Stomach (tissue), 4 donors: ENCODE results near the gene CACNA1E.

Experiments
- CTCF ChIP-seq, 7 experiments: fragments of 450-650 bp in 4 of 7; fragments of 200-600 bp in 3 of 7; sonication (generic) in 3 of 7; IDR thresholded peaks; one replicate each; pipeline ENCODE4 v1.5.1; 2016 to 2019; ENCODE audit warnings: antibody characterized with exemption in 7 of 7, control low read depth in 2 of 7, mild to moderate bottlenecking in 1 of 7
- EP300 ChIP-seq: sonication (generic); formaldehyde crosslinking; IDR thresholded peaks from one replicate; pipeline ENCODE4 v1.6.1; 2017; ENCODE audit warnings: antibody characterized with exemption
- POLR2A ChIP-seq, 4 donors: fragments of 450-650 bp; IDR thresholded peaks; one replicate each; pipeline ENCODE4 v1.6.1; 2016; ENCODE audit warnings: antibody characterized with exemption in 4 of 4, control low read depth in 2 of 4, mild to moderate bottlenecking in 1 of 4, moderate library complexity in 1 of 4
- POLR2AphosphoS5 ChIP-seq, 3 donors: sonication (generic); formaldehyde crosslinking; IDR thresholded peaks; one replicate each; pipeline ENCODE4 v1.6.1; 2016; ENCODE audit warnings: antibody characterized with exemption in 3 of 3

- TF ChIP-seq POLR2AphosphoS5 (IDR thresholded peaks at IDR 0.05) (no peak), CTCF (IDR thresholded peaks at IDR 0.05) (peak in 1 of 7 experiments; percentile 4), EP300 (no peak), POLR2A (IDR thresholded peaks at IDR 0.05) (no peak)
Observed at GRCh38 chr1:181675091-181675917, 192.0 kb downstream of the CACNA1E start.
